ENCODE results near the gene FAM83C.

DNA sequence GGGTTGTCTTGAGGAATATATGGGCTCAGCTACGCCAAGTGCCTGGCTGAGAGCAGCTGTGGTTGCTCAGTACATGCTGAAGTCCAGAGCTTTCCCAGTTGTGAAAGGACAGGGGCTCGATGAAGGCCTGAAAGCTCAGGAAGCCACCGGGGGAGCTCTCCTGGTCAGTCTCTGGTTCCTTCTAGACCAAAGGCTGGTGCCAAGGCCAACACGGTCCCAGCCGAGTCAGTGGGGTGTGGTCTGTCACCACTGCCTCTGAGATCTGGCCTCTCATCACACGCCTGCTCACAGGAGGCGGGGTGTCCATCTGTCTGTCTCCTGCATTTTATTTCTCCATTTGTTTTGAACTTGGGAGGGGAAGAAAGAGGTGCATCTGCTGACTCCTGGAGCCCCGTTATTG, 4.9 kb upstream of the FAM83C start:
- TF ChIP-seq EZH2 (IDR thresholded peaks at IDR 0.05; ENCODE audit: borderline replicate concordance, low read depth, low read length, poor library complexity, severe bottlenecking) (no peak), CTCF (conservative IDR thresholded peaks at IDR 0.05; ENCODE audit: low read depth, low read length) (no peak)

Measured in A673 (cell line).